ENCODE data around the gene NUP210.

Gene NUP210

DNA sequence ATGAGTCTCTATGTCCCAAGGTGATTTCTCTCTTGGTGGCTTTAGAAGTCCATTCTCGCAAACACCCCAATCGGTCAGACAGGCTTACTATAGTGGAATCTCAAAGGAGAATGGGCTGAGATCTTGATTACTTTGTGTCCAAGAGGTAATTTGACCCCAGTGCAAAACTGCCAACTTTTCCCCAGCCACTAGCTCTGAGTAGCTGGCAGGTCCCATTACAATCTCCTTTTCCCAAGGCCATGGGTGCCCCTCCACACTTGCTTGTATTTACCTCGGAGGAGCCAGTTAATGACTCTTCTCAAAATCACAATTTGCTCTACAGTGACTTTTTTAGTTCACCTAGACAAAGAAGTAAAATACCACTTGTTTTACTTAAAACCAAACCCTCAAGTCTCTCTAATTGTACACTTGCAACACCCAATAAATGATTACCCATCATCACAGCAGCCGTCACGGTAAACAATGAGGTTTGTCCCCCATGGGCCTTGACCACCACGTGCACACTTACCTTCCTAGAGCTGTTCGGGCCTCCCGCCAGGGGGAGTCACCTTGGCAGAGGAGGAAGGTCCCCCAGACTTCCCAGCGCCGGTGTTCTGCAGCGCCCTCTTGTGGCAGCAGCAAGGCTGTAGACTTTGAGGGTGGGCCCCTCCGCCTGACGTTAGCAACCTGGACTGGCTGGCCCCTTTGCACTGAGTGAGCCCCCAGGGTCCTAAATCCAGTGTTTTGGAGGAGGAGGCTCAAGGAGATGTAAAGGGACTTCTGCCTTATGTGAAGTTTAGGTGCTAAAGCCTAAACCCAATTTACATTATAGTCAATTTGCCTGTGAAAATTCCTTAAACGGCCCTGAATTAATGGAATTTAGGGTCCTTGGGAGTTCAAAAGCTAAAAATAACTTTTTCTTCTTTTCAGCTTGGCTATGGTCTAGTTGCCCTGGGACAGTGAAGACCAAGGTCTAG, 41.3 kb upstream of the NUP210 start:
- DNase-seq (ENCODE audit: low read depth in 2 of 2) = peak; percentile 37 to 51
- TF ChIP-seq, protein P1, sequence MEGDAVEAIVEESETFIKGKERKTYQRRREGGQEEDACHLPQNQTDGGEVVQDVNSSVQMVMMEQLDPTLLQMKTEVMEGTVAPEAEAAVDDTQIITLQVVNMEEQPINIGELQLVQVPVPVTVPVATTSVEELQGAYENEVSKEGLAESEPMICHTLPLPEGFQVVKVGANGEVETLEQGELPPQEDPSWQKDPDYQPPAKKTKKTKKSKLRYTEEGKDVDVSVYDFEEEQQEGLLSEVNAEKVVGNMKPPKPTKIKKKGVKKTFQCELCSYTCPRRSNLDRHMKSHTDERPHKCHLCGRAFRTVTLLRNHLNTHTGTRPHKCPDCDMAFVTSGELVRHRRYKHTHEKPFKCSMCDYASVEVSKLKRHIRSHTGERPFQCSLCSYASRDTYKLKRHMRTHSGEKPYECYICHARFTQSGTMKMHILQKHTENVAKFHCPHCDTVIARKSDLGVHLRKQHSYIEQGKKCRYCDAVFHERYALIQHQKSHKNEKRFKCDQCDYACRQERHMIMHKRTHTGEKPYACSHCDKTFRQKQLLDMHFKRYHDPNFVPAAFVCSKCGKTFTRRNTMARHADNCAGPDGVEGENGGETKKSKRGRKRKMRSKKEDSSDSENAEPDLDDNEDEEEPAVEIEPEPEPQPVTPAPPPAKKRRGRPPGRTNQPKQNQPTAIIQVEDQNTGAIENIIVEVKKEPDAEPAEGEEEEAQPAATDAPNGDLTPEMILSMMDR (IDR thresholded peaks at IDR 0.05; ENCODE audit: low read depth, low read length) = peak; percentile 66
- no peak overlapping the region for H3K4me3 ChIP-seq (replicated peaks in 1 of 2; ENCODE audit: low read depth in 2 of 2, low read length in 2 of 2)

DNA sequence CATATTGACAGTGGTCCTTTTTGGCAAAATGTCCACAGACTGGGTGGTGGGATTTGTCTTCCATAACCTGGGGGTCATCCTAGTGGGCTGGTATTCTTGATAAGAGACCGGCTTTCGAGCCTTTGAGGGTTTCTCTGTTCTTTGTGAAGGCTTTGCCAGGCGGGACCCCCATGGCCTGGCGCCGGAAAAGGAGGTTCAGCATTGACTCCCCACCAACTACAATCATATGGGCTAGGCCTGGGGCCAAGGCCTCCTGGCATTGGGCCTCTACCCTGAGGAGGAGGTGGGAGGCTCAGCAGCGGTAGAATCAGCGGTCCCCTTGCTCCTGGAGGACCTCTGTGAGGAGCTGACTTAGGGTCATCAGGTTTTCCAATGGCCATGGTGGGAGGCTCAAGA, 40.2 kb upstream of the NUP210 start:
- DNase-seq (ENCODE audit: low read depth in 2 of 2) = no peak
- H3K4me3 ChIP-seq (replicated peaks in 1 of 2; ENCODE audit: low read depth in 2 of 2, low read length in 2 of 2) = no peak overlapping the region
- TF ChIP-seq, protein P1 (IDR thresholded peaks at IDR 0.05; ENCODE audit: low read depth, low read length) = no peak

- no peak overlapping the region for H3K4me3 ChIP-seq (replicated peaks in 1 of 2; ENCODE audit: low read depth in 2 of 2, low read length in 2 of 2)
- TF ChIP-seq, protein P1 (IDR thresholded peaks at IDR 0.05; ENCODE audit: low read depth, low read length) = no peak
- no peak for DNase-seq (ENCODE audit: low read depth in 2 of 2)
Observed at GRCh38 chr3:13459605-13460340, 39.7 kb upstream of the NUP210 start.

DNA sequence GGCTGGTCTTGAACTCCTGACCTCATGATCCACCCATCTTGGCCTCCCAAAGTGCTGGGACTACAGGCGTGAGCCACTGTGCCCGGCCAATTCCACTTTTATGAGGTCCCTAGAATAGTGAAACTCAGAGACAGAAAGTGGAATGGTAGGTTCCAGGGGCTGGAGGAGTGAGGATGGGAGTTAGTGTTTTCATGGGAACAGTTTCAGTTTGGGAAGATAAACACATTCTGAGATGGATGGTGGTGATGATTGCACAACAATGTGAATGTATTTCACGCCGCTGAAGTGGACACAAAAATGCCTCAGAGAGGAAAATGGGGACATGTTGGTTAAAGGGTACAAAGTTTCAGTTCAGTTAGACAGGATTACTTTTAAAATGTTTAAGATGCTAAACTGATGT, 37.5 kb upstream of the NUP210 start:
- TF ChIP-seq, protein P1 (IDR thresholded peaks at IDR 0.05; ENCODE audit: low read depth, low read length) = no peak
- DNase-seq (ENCODE audit: low read depth in 2 of 2) = peak in 1 of 2 donors; percentile 23
- no peak overlapping the region for H3K4me3 ChIP-seq (replicated peaks in 1 of 2; ENCODE audit: low read depth in 2 of 2, low read length in 2 of 2)

GRCh38 chr3:13455644-13456043, 35.5 kb upstream of the NUP210 start:
- TF ChIP-seq, protein P1 (IDR thresholded peaks at IDR 0.05; ENCODE audit: low read depth, low read length) = no peak
- no peak overlapping the region for H3K4me3 ChIP-seq (replicated peaks in 1 of 2; ENCODE audit: low read depth in 2 of 2, low read length in 2 of 2)
- no peak for DNase-seq (ENCODE audit: low read depth in 2 of 2)

DNA sequence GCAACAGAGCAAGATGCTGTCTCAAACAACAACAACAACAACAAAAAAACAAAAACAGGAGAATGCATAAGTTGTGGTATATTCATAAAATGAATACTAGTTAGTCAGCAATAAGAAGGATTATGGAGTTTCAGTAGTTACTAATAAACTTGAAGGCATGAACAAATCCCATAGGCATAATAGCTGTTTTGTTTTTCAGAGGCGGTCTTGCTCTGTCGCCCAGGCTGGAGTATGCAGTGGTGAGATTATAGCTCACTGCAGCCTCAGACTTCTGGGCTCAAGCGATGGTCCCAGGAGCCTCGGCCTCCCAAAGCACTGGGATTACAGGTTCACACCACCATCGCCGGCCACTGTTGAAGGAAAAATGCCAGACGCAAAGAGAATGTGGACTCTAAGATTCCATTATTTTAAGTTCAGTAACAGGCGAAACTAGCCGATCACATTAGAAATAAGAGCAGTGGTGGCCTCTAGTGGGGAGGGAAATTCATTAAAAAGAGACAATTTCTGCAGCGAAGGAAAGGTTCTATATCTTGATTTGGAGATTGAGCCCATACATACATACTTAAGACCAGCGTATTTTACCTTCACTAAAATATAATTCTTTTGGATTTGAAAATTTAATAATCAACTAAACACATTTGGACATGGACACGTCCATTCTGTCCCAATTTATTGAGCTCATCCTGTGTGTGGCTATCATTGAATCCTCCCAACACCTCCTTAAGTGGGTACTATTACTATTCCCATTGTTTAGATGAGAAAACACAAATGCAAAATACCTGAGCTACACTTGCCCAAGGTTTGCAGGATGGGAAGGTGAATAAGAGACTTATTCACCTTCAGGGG, 32.6 kb upstream of the NUP210 start:
- H3K4me3 ChIP-seq (replicated peaks in 1 of 2; ENCODE audit: low read depth in 2 of 2, low read length in 2 of 2) = peak overlapping the region in 1 of 2 donors; percentile 43
- TF ChIP-seq, protein P1 (IDR thresholded peaks at IDR 0.05; ENCODE audit: low read depth, low read length) = peak; percentile 53
- DNase-seq (ENCODE audit: low read depth in 2 of 2) = peak; percentile 67 to 74

All from cardiac fibroblast (primary cell).